ENCODE measurements around the gene FCGR3A.
"Not testable (repeated sequence)": the region's sequence is repeated elsewhere in the genome, so short reads cannot be mapped to it uniquely, and the experiment has no call there.

FCGR3A gene

GRCh38 chr1:161529463-161530104 lies 20.0 kb downstream of the FCGR3A start:
- DNase-seq: not testable (repeated sequence)

DNA sequence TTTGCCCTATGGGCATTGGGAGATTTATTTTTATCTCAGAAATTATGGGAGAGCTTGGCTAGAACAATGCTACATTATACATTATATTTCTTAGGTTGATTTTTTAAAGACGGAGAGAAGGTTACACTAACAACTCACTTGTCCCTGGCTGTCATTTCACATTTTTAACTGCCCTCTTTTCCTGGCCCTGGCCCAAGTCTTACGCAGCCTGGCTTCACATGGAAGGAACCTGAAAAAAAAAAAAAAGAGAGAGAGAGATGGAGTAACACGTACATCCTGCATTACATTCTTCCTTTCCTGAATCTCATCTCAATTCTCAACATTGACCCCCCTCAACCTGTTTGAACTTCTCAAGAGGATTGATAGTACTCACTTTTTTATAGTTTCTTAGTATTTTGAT lies 21.1 kb downstream of the FCGR3A start:
- DNase-seq: not testable (repeated sequence)

DNA sequence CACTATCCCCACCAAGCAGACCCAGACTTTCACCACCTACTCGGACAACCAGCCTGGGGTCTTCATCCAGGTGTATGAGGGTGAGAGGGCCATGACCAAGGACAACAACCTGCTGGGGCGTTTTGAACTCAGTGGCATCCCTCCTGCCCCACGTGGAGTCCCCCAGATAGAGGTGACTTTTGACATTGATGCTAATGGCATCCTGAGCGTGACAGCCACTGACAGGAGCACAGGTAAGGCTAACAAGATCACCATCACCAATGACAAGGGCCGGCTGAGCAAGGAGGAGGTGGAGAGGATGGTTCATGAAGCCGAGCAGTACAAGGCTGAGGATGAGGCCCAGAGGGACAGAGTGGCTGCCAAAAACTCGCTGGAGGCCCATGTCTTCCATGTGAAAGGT lies 23.7 kb downstream of the FCGR3A start:
- DNase-seq: not testable (repeated sequence)

- DNase-seq: not testable (repeated sequence)
These were observed 24.3 kb downstream of the FCGR3A start for GRCh38 chr1:161525321-161525720.

- DNase-seq: not testable (repeated sequence)
These were observed 24.8 kb downstream of the FCGR3A start for GRCh38 chr1:161524742-161525291.

DNA sequence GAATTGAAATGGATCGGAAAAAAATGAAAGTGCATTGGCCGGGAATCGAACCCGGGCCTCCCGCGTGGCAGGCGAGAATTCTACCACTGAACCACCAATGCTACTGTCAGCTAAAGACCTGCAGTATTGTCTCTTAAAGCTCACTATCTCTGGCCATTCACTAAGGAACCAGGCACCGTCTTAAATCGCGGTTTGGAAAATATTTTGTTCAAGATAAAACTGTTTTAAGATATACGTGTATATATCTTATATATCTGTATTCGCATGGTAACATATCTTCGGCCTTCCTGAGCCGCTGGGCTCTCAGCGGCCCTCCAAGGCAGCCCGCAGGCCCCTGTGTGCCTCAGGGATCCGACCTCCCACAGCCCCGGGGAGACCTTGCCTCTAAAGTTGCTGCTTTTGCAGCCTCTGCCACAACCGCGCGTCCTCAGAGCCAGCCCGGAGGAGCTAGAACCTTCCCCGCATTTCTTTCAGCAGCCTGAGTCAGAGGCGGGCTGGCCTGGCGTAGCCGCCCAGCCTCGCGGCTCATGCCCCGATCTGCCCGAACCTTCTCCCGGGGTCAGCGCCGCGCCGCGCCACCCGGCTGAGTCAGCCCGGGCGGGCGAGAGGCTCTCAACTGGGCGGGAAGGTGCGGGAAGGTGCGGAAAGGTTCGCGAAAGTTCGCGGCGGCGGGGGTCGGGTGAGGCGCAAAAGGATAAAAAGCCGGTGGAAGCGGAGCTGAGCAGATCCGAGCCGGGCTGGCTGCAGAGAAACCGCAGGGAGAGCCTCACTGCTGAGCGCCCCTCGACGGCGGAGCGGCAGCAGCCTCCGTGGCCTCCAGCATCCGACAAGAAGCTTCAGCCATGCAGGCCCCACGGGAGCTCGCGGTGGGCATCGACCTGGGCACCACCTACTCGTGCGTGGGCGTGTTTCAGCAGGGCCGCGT lies 25.5 kb downstream of the FCGR3A start, which contains the start of gene HSPA6:
TSS of gene HSPA6 (plus strand) at position 724 of the 925 bp plus-strand sequence. CDS start at position 843, 119 bp downstream.
- DNase-seq: peak; percentile 21 to 77 (median 38)

- not testable (repeated sequence) for DNase-seq
These were observed 26.4 kb downstream of the FCGR3A start for GRCh38 chr1:161523041-161523816.

GRCh38 chr1:161513953-161514352 lies 35.7 kb downstream of the FCGR3A start:
- not testable (repeated sequence) for DNase-seq

DNA sequence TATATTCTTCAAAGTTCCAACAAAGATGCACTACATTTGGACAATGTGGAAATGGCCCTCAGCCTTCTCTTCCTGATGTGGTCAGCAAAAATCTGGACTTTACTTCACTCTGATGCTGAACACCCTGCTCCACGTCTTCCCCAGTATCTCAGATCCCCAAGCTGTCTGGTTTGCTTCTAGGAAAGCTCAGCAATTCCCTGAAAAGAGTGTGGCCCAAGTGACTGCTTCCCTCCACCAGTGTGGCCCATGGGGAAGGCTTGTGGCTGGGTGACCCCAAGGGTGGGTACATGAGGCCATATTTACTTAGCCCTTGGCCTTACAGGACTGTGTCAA lies 36.2 kb downstream of the FCGR3A start:
- not testable (repeated sequence) for DNase-seq

- not testable (repeated sequence) for DNase-seq
These were observed 36.8 kb downstream of the FCGR3A start for GRCh38 chr1:161512636-161513447.

DNA sequence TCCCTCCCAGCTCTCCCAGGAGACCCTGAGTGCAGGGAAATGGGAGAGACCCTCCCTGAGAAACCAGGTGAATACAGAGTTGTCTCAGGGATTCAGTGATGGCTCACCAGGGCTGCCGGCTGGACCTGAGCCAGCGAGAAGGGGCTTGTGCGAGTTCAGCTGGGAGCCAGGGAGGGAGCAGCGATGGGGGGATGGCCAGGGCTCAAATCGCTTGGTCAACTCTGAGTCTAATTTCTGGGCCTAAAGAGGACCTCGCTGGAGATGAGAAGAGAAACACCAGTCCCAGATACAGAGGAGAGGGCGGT lies 37.9 kb downstream of the FCGR3A start:
- no peak for DNase-seq

- no peak for DNase-seq
These were observed 38.4 kb downstream of the FCGR3A start for GRCh38 chr1:161511018-161511755.

DNA sequence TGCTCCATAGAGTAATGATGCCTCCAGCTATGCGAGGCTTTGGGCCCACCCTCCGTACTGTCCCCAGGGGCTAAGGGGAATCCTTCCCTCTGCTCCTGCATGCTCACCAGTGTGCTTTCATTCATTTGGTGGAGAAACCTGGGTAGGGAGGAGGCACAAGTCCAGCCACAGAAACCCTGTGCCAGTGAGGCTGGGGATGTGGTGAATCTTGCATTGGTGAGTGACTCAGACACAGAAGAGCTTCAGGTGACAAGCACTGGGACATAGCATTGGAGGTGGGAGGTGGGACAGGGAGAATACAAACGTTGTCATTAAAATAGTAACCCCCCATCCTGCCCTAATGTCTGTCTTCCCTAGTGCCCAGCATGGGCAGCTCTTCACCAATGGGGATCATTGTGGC lies 39.1 kb downstream of the FCGR3A start:
- no peak for DNase-seq

DNA sequence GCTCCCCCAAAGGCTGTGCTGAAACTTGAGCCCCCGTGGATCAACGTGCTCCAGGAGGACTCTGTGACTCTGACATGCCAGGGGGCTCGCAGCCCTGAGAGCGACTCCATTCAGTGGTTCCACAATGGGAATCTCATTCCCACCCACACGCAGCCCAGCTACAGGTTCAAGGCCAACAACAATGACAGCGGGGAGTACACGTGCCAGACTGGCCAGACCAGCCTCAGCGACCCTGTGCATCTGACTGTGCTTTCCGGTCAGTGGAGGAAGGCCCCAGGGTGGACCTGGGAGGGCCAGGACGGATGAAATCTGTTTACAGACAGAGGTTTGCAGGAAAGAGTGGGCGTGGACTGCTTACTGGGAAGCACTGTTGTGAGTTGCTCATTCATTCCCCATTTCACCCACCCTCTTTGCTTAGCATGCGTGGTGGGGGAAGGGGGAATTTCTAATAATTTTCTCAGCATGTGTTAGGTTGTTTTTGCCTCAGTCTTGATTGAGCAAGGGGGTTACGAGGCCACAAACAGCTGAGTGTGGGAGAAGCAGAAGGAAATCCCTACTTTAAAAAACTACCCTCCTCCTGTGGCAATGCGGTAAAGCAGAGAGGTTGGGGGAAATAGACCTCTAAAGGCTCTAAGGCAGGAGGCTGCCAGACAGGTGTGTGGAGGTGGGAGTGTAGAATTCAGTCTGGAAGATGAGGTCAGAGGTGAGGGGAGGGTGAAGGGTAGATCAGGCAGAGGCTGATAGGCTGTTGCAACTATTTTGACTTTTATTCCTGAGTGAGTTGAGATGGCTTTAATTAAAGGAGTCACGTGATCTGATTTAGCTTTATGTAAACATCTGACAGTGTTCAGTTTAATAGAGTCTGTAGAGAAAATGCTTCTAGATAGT lies 43.0 kb downstream of the FCGR3A start:
- no peak for DNase-seq

GRCh38 chr1:161505686-161506085 lies 43.9 kb downstream of the FCGR3A start:
- DNase-seq: no peak

DNA sequence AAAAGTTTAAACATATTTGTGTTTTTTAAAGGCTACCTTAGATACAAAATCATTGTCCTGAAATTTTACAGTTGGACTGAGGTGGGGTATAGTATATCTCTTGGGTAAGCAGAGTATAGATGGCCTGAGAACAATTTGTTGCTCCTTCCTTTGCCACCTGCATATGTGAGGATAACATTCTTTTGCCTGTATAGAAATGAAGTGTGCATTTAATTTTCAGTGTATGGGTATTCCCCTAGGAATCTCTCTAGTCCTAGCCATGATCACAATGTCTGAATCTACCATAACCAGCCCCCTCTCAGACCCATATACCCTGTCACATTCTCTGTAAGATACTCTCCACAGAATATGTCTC lies 46.2 kb downstream of the FCGR3A start:
- DNase-seq: no peak

DNA sequence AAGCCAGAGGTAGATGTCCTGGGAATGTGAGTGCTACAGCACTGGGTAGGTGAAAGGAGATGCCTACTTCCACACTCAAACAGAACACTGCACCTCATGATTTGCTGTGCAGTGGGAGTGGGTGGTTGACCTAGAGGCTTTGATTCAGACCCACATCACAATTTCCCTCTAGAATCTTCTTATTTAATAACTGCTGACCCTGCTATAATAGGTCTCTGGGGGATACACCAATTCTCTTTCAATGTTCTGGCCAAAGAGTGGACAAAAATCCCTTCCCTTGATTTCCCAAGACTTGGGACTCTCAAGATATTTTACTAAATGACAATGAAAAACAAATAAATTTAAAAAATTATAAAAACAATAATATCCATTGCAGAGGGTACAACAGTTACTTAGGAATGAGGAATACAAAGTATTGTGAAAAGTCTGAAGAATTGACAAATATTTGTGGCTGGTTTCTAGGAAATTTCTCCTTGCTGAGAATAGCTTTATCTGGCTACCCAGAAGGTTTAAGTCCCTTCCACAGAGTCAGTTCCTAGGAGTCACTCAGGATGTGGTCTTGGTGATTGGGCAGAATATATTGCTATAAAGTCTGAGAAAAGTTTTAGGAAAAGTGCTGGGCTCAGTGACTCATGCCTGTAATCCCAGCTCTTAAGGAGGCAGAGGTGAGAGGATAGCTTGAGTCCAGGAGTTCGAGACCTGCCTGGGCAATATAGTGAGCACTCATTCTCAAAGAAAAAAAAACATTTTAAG lies 46.8 kb downstream of the FCGR3A start:
- no peak for DNase-seq

DNA sequence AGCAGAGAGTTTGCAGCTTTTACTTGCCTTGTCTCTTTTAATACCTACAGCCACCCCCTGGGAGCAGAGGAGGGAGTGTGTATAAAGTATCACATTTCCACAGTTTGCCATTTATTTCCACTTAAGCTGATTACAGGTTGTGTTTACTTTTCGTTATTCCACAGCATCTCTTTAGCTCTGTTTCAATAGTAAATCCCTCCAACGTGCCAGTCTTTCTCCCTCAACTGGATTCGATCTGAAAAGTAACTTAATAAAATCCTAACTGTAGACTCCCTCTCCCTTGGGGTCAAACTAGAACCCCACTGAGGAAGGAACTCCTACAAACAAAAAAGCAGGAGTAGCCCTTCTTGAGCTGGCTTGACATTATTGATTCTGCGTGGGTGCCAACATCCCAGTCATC lies 47.4 kb downstream of the FCGR3A start:
- DNase-seq: no peak

DNA sequence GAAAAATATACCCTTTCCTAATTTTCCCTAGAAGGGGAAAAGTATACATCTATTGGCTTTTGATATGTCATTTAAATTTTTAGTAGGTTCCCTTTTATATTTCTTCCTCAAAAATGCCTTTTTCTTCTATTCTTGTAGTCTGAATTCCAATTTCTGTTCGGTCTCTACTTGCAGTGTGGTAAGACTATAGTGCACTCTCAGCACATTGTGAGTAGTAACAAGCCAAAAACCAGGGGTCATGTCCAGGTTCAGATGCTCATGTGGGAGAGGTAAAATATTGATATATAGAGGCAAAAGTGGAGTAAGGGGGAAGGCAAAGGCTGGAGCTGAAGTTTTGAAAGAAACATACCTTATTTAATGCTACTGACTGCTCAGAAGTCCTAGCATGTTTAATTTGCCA lies 48.4 kb downstream of the FCGR3A start:
- DNase-seq: no peak
